Left hindlimb (tissue), 1 donor: ENCODE measurements around the gene TOX2.

Source experiments
- DNase-seq: peaks from one replicate; pipeline ENCODE4 v3.0.0-alpha.2; 2018

The TOX2 gene

GRCh38 chr20:44113618-44114376, 199.1 kb downstream of the TOX2 start:
- no peak for DNase-seq

GRCh38 chr20:44115181-44115580, 200.5 kb downstream of the TOX2 start:
- no peak for DNase-seq

GRCh38 chr20:44115762-44116644, 201.4 kb downstream of the TOX2 start:
- no peak for DNase-seq

- no peak for DNase-seq
These were observed 202.9 kb downstream of the TOX2 start for GRCh38 chr20:44117296-44118184.

- no peak for DNase-seq
These were observed 203.8 kb downstream of the TOX2 start for GRCh38 chr20:44118185-44119033.
